Dedifferentiated amniotic fluid mesenchymal stem cell (primary cell): ENCODE results near the gene SNRNP40.
A peak's percentile ranks its signal among the peaks of the same experiment; 100 is the strongest.
"Not testable (repeated sequence)": the region's sequence is repeated elsewhere in the genome, so short reads cannot be mapped to it uniquely, and the experiment has no call there.

Source experiments
- DNase-seq: peaks from one replicate; pipeline ENCODE4 v3.0.0-alpha.2; 2016; ENCODE audit errors: extremely low spot score

The SNRNP40 gene

DNA sequence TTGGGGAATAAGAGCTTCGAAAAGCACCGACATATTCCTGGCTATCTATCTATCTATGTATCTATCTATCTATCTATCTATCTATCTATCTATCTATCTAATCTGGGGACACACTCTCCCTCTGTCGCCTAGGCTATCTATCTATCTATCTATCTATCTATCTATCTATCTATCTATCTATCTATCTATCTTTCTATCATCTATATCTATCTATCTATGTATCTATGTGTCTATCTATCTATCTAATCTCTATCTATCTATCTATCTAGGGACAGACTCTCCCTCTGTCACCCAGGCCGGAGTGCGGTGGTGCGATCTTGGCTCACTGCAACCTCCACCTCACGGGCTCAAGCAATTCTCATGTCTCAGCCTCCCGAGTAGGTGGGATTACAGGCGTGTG lies 14.2 kb downstream of the SNRNP40 start:
- DNase-seq: not testable (repeated sequence)

DNA sequence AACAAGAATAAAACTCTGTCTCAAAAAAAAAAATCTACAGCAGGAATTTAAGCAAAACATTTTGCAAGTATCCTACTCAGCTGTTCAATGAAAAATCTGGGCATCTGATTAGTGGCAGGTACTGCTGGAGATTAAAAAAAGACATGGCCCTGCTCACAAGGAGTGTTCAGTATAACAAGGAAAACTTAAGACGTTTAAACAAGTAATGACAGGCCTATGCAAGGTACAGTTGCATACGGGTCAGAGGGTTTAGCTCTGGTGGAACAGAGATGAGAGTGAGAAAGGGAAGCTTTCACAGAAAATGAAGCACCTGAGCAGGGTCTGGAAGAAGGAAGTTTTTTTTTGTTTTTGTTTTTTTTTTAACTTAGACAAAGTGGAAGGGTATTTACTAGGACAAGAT lies 23.0 kb downstream of the SNRNP40 start:
- no peak for DNase-seq

GRCh38 chr1:31272369-31272768 lies 24.2 kb downstream of the SNRNP40 start:
- DNase-seq: no peak

DNA sequence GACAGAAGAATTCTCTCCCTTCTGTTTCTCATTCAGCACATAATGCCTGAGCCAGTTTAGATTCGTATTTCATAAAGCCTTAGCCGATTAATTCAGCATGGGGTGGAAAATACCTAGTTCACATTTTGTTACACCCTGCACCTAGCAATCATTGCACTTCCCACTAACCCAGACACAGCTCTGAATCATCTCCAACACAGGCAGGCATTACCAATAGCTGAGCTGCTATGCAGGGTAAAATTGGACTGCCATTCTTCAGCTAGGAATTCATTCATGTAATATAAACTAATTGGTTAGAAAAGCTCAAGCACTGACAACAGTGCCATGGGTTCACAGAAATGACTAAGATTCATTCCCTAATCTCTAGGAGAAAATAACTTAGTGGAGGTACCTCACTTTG lies 30.0 kb downstream of the SNRNP40 start:
- no peak for DNase-seq

GRCh38 chr1:31264790-31265386 lies 31.7 kb downstream of the SNRNP40 start:
- DNase-seq: no peak

DNA sequence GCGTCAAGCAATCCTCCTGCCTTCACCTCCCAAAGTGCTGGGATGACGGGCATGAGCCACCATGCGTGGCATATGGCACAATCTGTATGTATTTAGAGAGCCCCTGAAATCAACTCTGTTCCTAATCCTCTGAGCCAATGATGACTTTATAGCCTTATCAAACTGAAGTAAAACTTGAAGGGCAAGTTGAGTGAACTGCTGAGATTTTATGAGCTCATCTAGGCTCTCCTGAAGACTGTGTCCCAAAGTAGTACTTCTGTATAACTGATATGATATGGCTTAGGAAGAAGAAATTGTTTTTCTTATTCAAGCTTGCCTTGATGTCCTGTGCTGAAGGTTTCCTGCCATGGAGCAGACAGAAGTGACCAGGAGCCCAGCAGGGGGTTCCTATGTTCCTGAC lies 33.2 kb downstream of the SNRNP40 start:
- no peak for DNase-seq

- DNase-seq: not testable (repeated sequence)
Measured at GRCh38 chr1:31262393-31262792, 34.2 kb downstream of the SNRNP40 start.

DNA sequence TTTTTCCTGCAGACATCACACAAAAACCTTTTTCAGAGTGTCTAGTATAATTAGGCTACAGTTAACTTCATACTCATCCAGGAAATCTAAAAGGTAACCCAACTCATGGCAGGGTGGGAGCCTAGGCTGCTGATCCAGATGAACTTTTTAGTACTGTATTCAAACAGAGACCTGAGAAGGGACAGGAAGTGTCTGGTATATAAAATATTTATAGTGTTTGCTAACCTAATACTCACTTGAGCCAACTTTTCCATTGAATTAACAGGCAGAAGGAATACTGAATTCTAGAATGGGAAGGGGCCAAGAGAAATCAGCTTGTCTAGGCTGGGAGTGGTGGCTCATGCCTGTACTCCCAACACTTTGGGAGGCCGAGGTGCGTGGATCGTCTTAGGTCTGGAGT lies 34.7 kb downstream of the SNRNP40 start:
- DNase-seq: no peak

GRCh38 chr1:31259746-31260145 lies 36.8 kb downstream of the SNRNP40 start:
- DNase-seq: no peak

GRCh38 chr1:31258581-31258980 lies 38.0 kb downstream of the SNRNP40 start:
- no peak for DNase-seq

- no peak for DNase-seq
Measured at GRCh38 chr1:31257213-31257612, 39.4 kb downstream of the SNRNP40 start.

- no peak for DNase-seq
Measured at GRCh38 chr1:31249854-31250253, 46.7 kb downstream of the SNRNP40 start.

- DNase-seq: no peak
Measured at GRCh38 chr1:31248276-31248675, 48.3 kb downstream of the SNRNP40 start.

- DNase-seq: no peak
Measured at GRCh38 chr1:31244326-31244725, 52.3 kb downstream of the SNRNP40 start.

DNA sequence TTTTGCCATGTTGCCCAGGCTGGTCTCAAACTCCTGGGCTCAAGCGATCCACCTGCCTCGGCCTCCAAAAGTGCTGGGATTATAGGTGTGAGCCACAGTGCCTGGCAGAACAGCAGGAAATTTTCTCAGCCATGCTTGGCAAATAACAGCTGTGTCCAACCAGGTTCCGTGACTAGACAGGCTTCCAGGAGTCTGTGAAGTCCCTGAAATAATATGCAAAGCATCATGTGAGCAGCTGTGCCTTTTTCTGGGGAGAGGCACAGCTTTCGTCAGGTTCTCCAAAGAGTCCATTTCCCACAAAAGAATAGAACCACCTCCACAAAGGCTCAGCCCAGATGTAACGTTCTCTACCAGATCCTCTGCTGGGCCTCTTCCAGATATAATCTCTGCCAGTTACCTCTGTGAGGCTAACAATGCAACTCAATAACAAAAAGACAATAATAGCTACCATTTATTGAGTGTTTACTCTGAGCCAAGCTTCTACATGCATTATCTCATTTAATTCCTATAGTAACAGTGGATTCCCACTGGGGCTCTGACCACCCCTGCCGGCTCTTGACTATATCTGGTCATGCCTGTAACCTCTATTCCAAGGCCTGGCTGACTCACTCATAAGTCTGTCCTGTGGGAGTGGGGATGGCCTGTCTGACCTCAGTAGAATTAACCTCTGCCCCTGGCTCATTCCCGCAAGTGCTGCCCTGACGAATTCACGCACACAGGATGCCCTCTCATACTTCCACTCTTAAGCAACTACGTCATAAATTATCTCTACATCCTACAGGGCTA lies 52.9 kb downstream of the SNRNP40 start:
- no peak for DNase-seq

DNA sequence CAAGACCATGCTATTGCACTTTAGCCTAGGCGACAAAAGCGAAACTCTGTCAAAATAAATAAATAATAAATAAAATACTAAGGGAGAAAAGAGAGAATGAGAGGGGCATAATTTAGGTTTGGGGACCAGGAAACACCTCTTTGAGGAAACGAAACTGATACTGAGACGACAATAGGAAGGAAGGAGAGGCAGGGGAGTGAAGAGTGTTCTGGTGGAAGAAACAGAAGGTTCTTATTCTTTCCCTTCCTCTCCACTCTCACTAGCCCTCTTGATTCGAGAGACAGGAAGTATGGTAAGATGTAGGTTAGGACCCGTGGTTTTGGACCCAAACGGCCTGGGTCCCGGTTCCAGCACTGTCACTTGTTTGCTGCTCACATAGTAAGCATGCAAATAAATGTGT lies 55.3 kb downstream of the SNRNP40 start:
- DNase-seq: no peak

- DNase-seq: peak; percentile 17
Measured at GRCh38 chr1:31239653-31240241, 56.8 kb downstream of the SNRNP40 start, which contains the start of gene NKAIN1. Gene NKAIN1, minus strand, starts transcription at chr1:31239887. Its CDS starts 340 bp downstream, at chr1:31239547.

DNA sequence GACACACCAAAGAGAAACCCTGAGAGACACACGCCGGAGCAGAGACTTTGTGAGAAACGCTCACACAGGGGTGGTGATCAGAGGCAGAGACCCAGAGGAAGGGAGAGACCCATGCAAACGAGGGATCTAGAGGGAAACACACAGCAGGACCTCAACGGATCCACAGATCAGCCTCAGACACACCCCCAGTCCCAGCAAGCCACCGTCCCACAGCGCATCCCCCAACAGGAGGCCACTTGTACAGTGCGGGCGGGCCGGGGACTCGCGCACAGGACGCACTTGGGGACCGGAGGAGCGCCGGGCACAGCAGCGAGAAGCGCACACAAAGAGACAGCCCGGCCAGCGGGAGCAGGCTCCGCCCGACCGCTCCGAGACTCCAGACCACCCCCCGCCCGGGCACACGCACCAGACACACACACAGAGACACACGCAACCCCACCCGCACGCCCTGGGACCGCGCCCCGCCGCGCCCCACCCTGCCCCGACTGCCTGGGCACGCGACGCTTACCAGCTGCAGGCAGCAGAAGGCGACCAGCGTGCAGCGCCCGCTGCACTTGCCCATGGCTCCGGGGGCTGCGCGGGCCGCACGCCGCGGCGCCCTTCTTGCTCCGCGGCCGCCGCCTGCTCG lies 57.5 kb downstream of the SNRNP40 start:
- no peak for DNase-seq

DNA sequence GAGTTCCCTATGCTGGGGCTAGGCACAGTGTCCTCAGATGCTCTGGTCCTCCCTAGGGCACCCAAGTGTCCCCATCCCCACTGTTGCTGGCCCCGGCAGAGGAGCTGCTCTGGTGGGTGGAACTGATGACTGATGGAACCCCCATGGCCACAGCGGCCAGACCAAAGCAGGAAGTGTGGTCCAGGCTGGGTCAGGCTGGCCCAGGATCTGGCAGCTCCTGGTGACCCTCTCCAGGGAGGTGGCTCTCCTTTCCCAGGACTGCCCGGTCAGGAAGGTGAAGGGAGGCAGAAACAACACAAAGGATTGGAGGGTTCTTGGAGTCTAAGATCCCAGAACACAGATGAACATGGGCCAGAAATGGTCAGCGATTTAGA lies 58.0 kb downstream of the SNRNP40 start:
- no peak for DNase-seq

DNA sequence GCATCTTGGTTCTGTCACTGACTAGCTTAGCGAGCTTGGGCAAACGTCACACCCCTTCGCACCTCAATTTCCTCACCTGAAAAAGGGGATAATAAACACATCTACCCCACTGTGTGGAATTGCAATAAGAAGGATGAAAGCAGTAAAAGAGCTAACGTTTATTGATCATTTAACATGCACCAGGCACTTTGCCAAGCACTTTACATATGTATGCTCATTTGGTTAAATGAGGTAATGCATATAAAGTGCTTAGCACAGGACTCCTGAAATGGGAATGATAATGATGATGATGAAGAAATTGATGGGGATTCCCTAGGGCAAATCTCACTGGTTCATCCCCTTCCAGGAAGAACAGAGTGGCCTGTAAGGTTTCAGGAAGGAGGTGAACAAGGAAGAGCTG lies 61.7 kb downstream of the SNRNP40 start:
- DNase-seq: no peak

GRCh38 chr1:31234123-31234708 lies 62.4 kb downstream of the SNRNP40 start:
- no peak for DNase-seq

DNA sequence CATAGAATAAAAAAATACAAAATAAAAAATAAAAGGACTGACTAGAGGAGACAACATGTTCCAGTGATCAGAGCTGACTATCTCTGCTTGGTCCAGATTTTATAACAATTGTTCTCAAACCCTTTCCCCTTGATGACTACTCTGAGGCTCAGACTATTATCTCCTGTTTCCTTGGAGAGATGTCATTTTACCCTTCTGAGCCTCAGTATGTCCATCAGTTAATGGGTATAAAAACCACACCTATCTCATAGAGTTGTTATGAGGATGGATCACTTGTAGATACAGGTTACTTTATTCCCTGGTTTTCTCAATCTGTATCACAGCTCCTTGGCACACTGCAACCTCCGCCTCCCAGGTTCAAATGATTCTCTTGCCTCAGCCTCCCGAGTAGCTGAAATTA lies 63.9 kb downstream of the SNRNP40 start:
- DNase-seq: no peak
